Panc1 (cell line): Measurements from ENCODE around the gene ZNF23. TPM values are rescaled to one million over a fixed set of nuclear protein-coding genes. Genes with fewer than 3 reads are reported as not detected.

ENCODE experiments used
- ATAC-seq: fragments of 200-7000 bp; cut with Tn5 transposase; 2 replicates; pipeline ENCODE4 v1.9.1; 2020; ENCODE audit warnings: mild to moderate bottlenecking, moderate library complexity
- BruUV-seq: library from RNA; stranded (reverse); fragments of 400-500 nt; replicated peaks from 2 replicates; lab custom pipeline; 2021; lab: Mats Ljungman, UMichigan
- CTCF ChIA-PET: fragments of 300-600 bp; sonication (Branson Sonifier 250); formaldehyde crosslinking; loops from one replicate; lab custom pipeline; 2022; ENCODE audit warnings: antibody characterized with exemption; lab: Charles Lee
- POLR2A ChIA-PET: fragments of 300-600 bp; sonication (Branson Sonifier 250); formaldehyde crosslinking; loops from one replicate; lab custom pipeline; 2022; ENCODE audit warnings: antibody characterized with exemption; lab: Charles Lee
- DNase-seq: peaks from one replicate; pipeline ENCODE4 v3.0.0-alpha.2; 2010; ENCODE audit warnings: low read depth, low spot score
- H3K27ac ChIP-seq: 2 replicates; pipeline ENCODE4 v1.5.1; 2011; ENCODE audit warnings: mild to moderate bottlenecking, low read length, inconsistent platforms
- H3K27me3 ChIP-seq: fragments of 200-500 bp; sonication (Bioruptor generic); 2 replicates; pipeline ENCODE4 v1.6.0; 2014; ENCODE audit warnings: low read length, inconsistent platforms; ENCODE audit not compliant: control insufficient read depth, insufficient read depth
- H3K36me3 ChIP-seq: fragments of 200-500 bp; sonication (Bioruptor generic); 2 replicates; pipeline ENCODE4 v1.5.1; 2014; ENCODE audit warnings: inconsistent platforms, mild to moderate bottlenecking, low read length, moderate library complexity; ENCODE audit not compliant: control insufficient read depth, insufficient read depth
- H3K4me1 ChIP-seq: 2 replicates; pipeline ENCODE4 v1.5.1; 2011; ENCODE audit warnings: inconsistent platforms, mild to moderate bottlenecking, low read length, moderate library complexity; ENCODE audit not compliant: control insufficient read depth, insufficient read depth
- H3K4me3 ChIP-seq, 2 experiments: 2 replicates each; pipeline ENCODE4 v1.5.1; 2011 to 2012; ENCODE audit warnings: low read depth in 2 of 2, low read length in 2 of 2, mild to moderate bottlenecking in 2 of 2, inconsistent platforms in 1 of 2, moderate library complexity in 1 of 2
- H3K9me3 ChIP-seq: fragments of 200-500 bp; sonication (Bioruptor generic); 2 replicates; pipeline ENCODE4 v1.5.1; 2014; ENCODE audit warnings: low read depth, mild to moderate bottlenecking, inconsistent platforms, low read length, moderate library complexity; ENCODE audit not compliant: control insufficient read depth, insufficient read depth
- CTCF ChIP-seq: fragments of 450-650 bp; IDR thresholded peaks from 2 replicates; pipeline ENCODE4 v1.5.1; 2017; ENCODE audit warnings: mild to moderate bottlenecking
- POLR2AphosphoS5 ChIP-seq: IDR thresholded peaks from 2 replicates; pipeline ENCODE4 v1.6.1; 2012; ENCODE audit warnings: mild to moderate bottlenecking, low read depth, low read length, moderate library complexity
- REST ChIP-seq, 2 experiments: IDR thresholded peaks; 2 replicates each; pipeline ENCODE4 v1.6.1; 2011 to 2012; ENCODE audit warnings: low read depth in 2 of 2, control low read depth in 1 of 2, low read length in 1 of 2, mild to moderate bottlenecking in 1 of 2, moderate library complexity in 1 of 2; ENCODE audit not compliant: insufficient read depth in 1 of 2
- TCF7L2 ChIP-seq: IDR thresholded peaks from 2 replicates; pipeline ENCODE4 v1.6.1; 2011; ENCODE audit warnings: mild to moderate bottlenecking, low read depth, low read length, inconsistent platforms
- in situ Hi-C: cut with HindIII; loops from 2 replicates; pipeline ENCODE4 v1.10.0; 2016; ENCODE audit warnings: low sequenced_read_pairs, low pct_unique_long_range_greater_than_20kb
- intact Hi-C: fragments of 100-400 bp; cut with micrococcal nuclease; formaldehyde crosslinking; loops from one replicate; pipeline ENCODE4 v1.10.0; 2022; ENCODE audit not compliant: unreplicated experiment
- total RNA-seq: library from RNA; stranded (reverse); gene quantifications from one replicate; pipeline ENCODE4 v1.2.1, GENCODE V29; 2021; ENCODE audit not compliant: unreplicated experiment

ZNF23 gene
- total RNA-seq, 1 experiment from 2014 or later, result 5.2 TPM

- ATAC-seq (no peak), DNase-seq (no peak)
- BruUV-seq, result no TSS peak
- POLR2A ChIA-PET, result no interaction called here
- intact Hi-C loops (no loop called here), in situ Hi-C loops (no loop called here)
- CTCF ChIA-PET, result no interaction called here
- H3K36me3 ChIP-seq, result no peaks in the 10 kb centered on the region
- H3K27ac ChIP-seq, result no peak overlapping the region
- no peak for TF ChIP-seq POLR2AphosphoS5
- no peak for TF ChIP-seq CTCF
- no peak for TF ChIP-seq REST (IDR thresholded peaks at IDR 0.05; ENCODE audit: insufficient read depth in 1 of 2, low read depth in 2 of 2, low read length in 1 of 2)
- TF ChIP-seq TCF7L2, result no peak
- peak overlapping the region in 1 of 2 experiments; percentile 42; a peak in 3 of 4 replicates for H3K4me3 ChIP-seq
- H3K27me3 ChIP-seq, result no peaks in the 10 kb centered on the region
- peaks cover 4% of the 10 kb centered on the region; the same call in 1 of the 2 replicates for H3K4me1 ChIP-seq
- H3K9me3 ChIP-seq, result no peaks in the 10 kb centered on the region
These were observed 36.3 kb downstream of the ZNF23 start for GRCh38 chr16:71425746-71426068.

- ChIA-PET CTCF (no interaction called here), POLR2A (no interaction called here)
- Histone ChIP-seq H3K9me3 (no peaks in the 10 kb centered on the region), H3K4me3 (no peak overlapping the region), H3K36me3 (no peaks in the 10 kb centered on the region), H3K27me3 (no peaks in the 10 kb centered on the region), H3K4me1 (peaks cover 4% of the 10 kb centered on the region; the same call in 1 of the 2 replicates), H3K27ac (no peak overlapping the region)
- in situ Hi-C loops, result no loop called here
- intact Hi-C loops, result no loop called here
- ATAC-seq (no peak), DNase-seq (no peak)
- no peak for TF ChIP-seq REST (IDR thresholded peaks at IDR 0.05; ENCODE audit: insufficient read depth in 1 of 2, low read depth in 2 of 2, low read length in 1 of 2)
- TF ChIP-seq TCF7L2, result no peak
- no peak for TF ChIP-seq CTCF
- BruUV-seq, result no TSS peak
These were observed 37.4 kb downstream of the ZNF23 start for GRCh38 chr16:71424626-71425025.
